DND-41 (cell line): Measurements from ENCODE around the gene POLE3.

Experiments used
- ATAC-seq: fragments of 200-7000 bp; cut with Tn5 transposase; 3 replicates; pipeline ENCODE4 v1.9.1; 2021; ENCODE audit warnings: low read depth; ENCODE audit not compliant: insufficient read depth
- DNase-seq: peaks from one replicate; pipeline ENCODE4 v3.0.0-alpha.2; 2020
- H2AFZ ChIP-seq: 2 replicates; pipeline ENCODE4 v1.6.0; 2012; ENCODE audit warnings: low read depth, low read length
- H3K27ac ChIP-seq: 2 replicates; pipeline ENCODE4 v1.5.1; 2012; ENCODE audit warnings: low read length, inconsistent platforms
- H3K27me3 ChIP-seq: fragments of 200-600 bp; sonication (generic); 2 replicates; pipeline ENCODE4 v1.6.0; 2012; ENCODE audit warnings: low read length, mild to moderate bottlenecking, inconsistent platforms; ENCODE audit not compliant: insufficient read depth, poor library complexity
- H3K36me3 ChIP-seq: 2 replicates; pipeline ENCODE4 v1.5.1; 2012; ENCODE audit warnings: low read length, inconsistent platforms; ENCODE audit not compliant: insufficient read depth
- H3K4me1 ChIP-seq: 2 replicates; pipeline ENCODE4 v1.5.1; 2012; ENCODE audit warnings: mild to moderate bottlenecking, low read length; ENCODE audit not compliant: insufficient read depth
- H3K4me2 ChIP-seq: 2 replicates; pipeline ENCODE4 v1.6.0; 2012; ENCODE audit warnings: mild to moderate bottlenecking, moderate library complexity, low read length, inconsistent platforms; ENCODE audit not compliant: insufficient read depth
- H3K4me3 ChIP-seq, 2 experiments: fragments of 200-600 bp in 1 of 2; shearing (Covaris generic) in 1 of 2; 2 replicates each; pipeline ENCODE4 v1.5.1; 2012 to 2016; ENCODE audit warnings: inconsistent platforms in 2 of 2, low read length in 2 of 2, mild to moderate bottlenecking in 2 of 2, low read depth in 1 of 2, moderate library complexity in 1 of 2
- H3K79me2 ChIP-seq: 2 replicates; pipeline ENCODE4 v1.6.0; 2012; ENCODE audit warnings: low read length, inconsistent platforms; ENCODE audit not compliant: insufficient read depth
- H3K9ac ChIP-seq: 2 replicates; pipeline ENCODE4 v1.6.0; 2012; ENCODE audit warnings: low read depth, mild to moderate bottlenecking, inconsistent platforms, low read length, moderate library complexity
- H3K9me3 ChIP-seq: 2 replicates; pipeline ENCODE4 v1.5.1; 2012; ENCODE audit warnings: low read length, moderate library complexity, mild to moderate bottlenecking, inconsistent platforms; ENCODE audit not compliant: insufficient read depth, severe bottlenecking
- H4K20me1 ChIP-seq: 2 replicates; pipeline ENCODE4 v1.6.0; 2012; ENCODE audit warnings: low read length; ENCODE audit not compliant: insufficient read depth
- CTCF ChIP-seq: IDR thresholded peaks from 2 replicates; pipeline ENCODE4 v1.5.1; 2012; ENCODE audit warnings: borderline replicate concordance, low read length, moderate library complexity, mild to moderate bottlenecking; ENCODE audit not compliant: poor library complexity, severe bottlenecking; ENCODE audit errors: extremely low read depth
- EZH2 ChIP-seq: IDR thresholded peaks from 3 replicates; pipeline ENCODE4 v1.6.1; 2012; ENCODE audit warnings: borderline replicate concordance, low read depth, mild to moderate bottlenecking, moderate library complexity, low read length, inconsistent platforms; ENCODE audit not compliant: severe bottlenecking

Gene POLE3

GRCh38 chr9:113436728-113437515, 26.4 kb upstream of the POLE3 start:
- Histone ChIP-seq H3K9me3 (no peaks in the 10 kb centered on the region), H3K4me2 (no peak overlapping the region), H2AFZ (no peak overlapping the region), H3K4me1 (no peaks in the 10 kb centered on the region), H4K20me1 (no peaks in the 10 kb centered on the region), H3K27me3 (no peaks in the 10 kb centered on the region), H3K79me2 (no peaks in the 10 kb centered on the region), H3K9ac (no peak overlapping the region), H3K4me3 (no peak overlapping the region), H3K36me3 (no peaks in the 10 kb centered on the region), H3K27ac (no peak overlapping the region)
- DNase-seq (no peak), ATAC-seq (no peak)
- TF ChIP-seq CTCF (no peak), EZH2 (no peak)

DNA sequence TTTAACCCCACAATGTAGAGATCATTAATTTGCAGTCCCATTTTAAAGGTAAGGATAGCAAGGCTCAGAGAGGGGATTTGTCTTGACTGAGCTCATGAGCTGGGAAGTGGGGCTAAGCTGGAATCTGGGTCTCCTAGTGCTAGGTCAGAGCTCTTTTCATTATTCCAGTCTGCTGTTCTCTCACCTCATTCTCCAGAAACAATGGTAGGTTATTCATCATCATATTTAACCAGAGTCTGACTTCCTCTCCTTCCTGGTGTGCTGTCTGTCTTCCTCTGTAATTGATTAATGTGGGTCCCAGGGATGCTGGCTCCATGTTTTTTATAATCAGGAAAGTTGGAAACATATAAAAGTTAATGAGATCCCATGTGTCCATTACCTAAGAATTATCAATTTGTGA, 20.7 kb upstream of the POLE3 start:
- TF ChIP-seq EZH2 (no peak), CTCF (no peak)
- Histone ChIP-seq H3K9ac (no peak overlapping the region), H3K36me3 (no peaks in the 10 kb centered on the region), H4K20me1 (no peaks in the 10 kb centered on the region), H3K9me3 (no peaks in the 10 kb centered on the region), H2AFZ (no peak overlapping the region), H3K4me1 (no peaks in the 10 kb centered on the region), H3K4me3 (no peak overlapping the region), H3K79me2 (no peaks in the 10 kb centered on the region), H3K4me2 (no peak overlapping the region), H3K27ac (no peak overlapping the region), H3K27me3 (no peaks in the 10 kb centered on the region)
- ATAC-seq: no peak
- DNase-seq: no peak

DNA sequence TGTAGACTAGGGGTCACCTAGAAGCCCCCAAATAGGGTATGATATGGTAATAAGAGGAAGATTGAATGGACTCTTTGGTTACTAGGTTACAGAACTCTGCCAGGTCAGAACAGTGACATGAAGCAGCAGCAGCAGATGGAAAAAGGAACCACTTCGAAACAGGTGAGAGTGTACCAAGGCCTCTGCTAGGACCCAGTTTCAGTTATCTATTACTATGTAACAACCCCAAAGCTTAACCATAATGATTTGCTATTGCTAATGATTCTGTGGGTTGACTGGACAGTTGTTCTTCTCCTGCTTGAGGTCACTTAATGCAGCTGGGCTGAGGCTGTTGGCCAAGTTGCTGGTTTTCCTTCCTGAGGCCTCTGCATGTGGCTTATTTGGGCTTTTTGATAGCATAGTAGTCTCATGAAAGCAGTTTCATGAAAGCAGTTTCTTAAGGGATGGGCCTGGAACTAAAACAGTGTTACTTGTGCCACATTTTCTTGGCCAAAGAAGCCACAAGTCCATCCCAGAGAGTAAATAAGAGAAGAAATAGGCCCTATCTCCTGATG, 17.7 kb upstream of the POLE3 start:
- Histone ChIP-seq H3K27ac (no peak overlapping the region), H3K27me3 (no peaks in the 10 kb centered on the region), H3K9me3 (no peaks in the 10 kb centered on the region), H3K4me3 (no peak overlapping the region), H3K4me2 (no peak overlapping the region), H3K4me1 (no peaks in the 10 kb centered on the region), H4K20me1 (no peaks in the 10 kb centered on the region), H3K36me3 (no peaks in the 10 kb centered on the region), H3K9ac (no peak overlapping the region), H3K79me2 (no peaks in the 10 kb centered on the region), H2AFZ (no peak overlapping the region)
- TF ChIP-seq EZH2 (no peak), CTCF (no peak)
- DNase-seq (no peak), ATAC-seq (no peak)
